NCI-H1417 (cell line): ENCODE data around the gene BTK.
A peak's percentile ranks its signal among the peaks of the same experiment; 100 is the strongest.

Source experiments
- DNase-seq, 3 experiments: peaks; one replicate each; lab custom pipeline; 2025; lab: John Stamatoyannopoulos, UW

The BTK gene

GRCh38 chrX:101385795-101386541 lies at the start of gene BTK:
BTK (minus strand) TSS chrX:101386191; CDS start chrX:101375284, 10,907 bp downstream.
- DNase-seq = no peak

- DNase-seq = no peak
Observed at GRCh38 chrX:101430457-101431078, 44.6 kb upstream of the BTK start.

- no peak for DNase-seq
Observed at GRCh38 chrX:101429934-101430333, 43.9 kb upstream of the BTK start.

- DNase-seq = no peak
Observed at GRCh38 chrX:101427954-101428353, 42.0 kb upstream of the BTK start.

- no peak for DNase-seq
Observed at GRCh38 chrX:101419489-101419888, 33.5 kb upstream of the BTK start.

GRCh38 chrX:101417981-101418841 lies 32.2 kb upstream of the BTK start:
- peak; percentile 65 to 79 (median 67) for DNase-seq

GRCh38 chrX:101417190-101417589 lies 31.2 kb upstream of the BTK start:
- DNase-seq = no peak

- no peak for DNase-seq
Observed at GRCh38 chrX:101416691-101417090, 30.7 kb upstream of the BTK start.

GRCh38 chrX:101415180-101416145 lies 29.5 kb upstream of the BTK start:
- DNase-seq = peak; percentile 54 to 85 (median 68)

- no peak for DNase-seq
Observed at GRCh38 chrX:101411984-101412383, 26.0 kb upstream of the BTK start.

GRCh38 chrX:101410461-101410860 lies 24.5 kb upstream of the BTK start:
- DNase-seq = no peak

- DNase-seq = no peak
Observed at GRCh38 chrX:101409043-101409442, 23.1 kb upstream of the BTK start.

- DNase-seq = no peak
Observed at GRCh38 chrX:101408532-101408841, 22.5 kb upstream of the BTK start.

- peak; percentile 93 to 99 (median 99) for DNase-seq
Observed at GRCh38 chrX:101407748-101408531, 21.9 kb upstream of the BTK start, which contains the start of the genes GLA and HNRNPH2. GLA (minus strand) TSS chrX:101407925; CDS start chrX:101407903, 22 bp downstream. HNRNPH2 (plus strand) TSS chrX:101408222; CDS start chrX:101411989, 3,767 bp downstream.

- peak in 2 of 3 experiments; percentile 14 to 32 for DNase-seq
Observed at GRCh38 chrX:101407167-101407747, 21.3 kb upstream of the BTK start.

- DNase-seq = no peak
Observed at GRCh38 chrX:101399825-101400224, 13.8 kb upstream of the BTK start.

GRCh38 chrX:101398694-101399093 lies 12.7 kb upstream of the BTK start:
- DNase-seq = no peak

GRCh38 chrX:101397779-101398178 lies 11.8 kb upstream of the BTK start:
- DNase-seq = no peak

- DNase-seq = no peak
Observed at GRCh38 chrX:101395789-101396188, 9.8 kb upstream of the BTK start.

GRCh38 chrX:101394372-101394771 lies 8.4 kb upstream of the BTK start:
- no peak for DNase-seq
